Measurements from ENCODE around the gene YPEL2. TPM values are rescaled to one million over a fixed set of nuclear protein-coding genes. Genes with fewer than 3 reads are reported as not detected.
"Not testable (repeated sequence)": the region's sequence is repeated elsewhere in the genome, so short reads cannot be mapped to it uniquely, and the experiment has no call there.

The YPEL2 gene
- total RNA-seq, 1 donor from 2014 or later, result 21.9 TPM

DNA sequence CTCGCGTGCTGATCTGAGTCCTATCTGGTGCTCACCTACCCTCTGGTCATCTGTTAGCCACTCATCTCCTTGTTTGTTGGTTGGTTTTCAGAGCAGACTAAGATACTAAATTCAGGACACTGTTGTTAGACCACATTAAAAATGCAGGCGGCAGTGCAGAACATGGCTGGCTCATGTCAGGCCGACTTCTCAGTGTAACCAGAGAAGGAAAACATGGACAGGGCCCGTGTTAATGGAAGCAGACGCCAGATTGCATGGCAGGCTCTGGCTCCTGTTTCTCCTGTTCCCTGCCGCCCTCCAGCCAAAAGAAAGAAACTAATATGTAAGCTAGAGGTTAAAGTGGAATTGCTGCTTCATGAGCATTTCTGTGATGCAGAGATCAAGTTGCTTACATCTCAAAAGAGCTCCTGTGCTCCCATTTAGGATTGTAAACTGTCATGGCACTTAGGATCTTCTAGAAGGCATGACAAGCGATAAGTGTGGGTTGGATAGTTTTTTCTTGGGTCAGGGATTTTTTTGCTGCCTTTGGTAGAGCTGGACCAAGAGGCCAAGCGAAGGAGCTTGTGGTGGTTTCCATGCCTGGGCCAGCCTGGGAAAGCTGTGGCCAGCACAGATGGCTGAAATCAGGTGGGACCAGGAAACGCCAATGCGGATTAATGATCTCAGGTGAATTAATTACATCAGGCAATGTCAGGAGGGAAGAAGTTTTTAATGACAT lies 56.1 kb downstream of the YPEL2 start:
- Histone ChIP-seq H3K9me3 (ENCODE audit: control insufficient read depth in 3 of 3, low read length in 3 of 3) (no peaks in the 10 kb centered on the region), H3K27ac (ENCODE audit: low read depth, low read length) (peak overlapping the region; percentile 51), H3K4me1 (ENCODE audit: control insufficient read depth in 3 of 3, insufficient read depth in 3 of 3, low read length in 3 of 3) (peaks cover 34 to 44% (median 42%) of the 10 kb centered on the region in 3 donors), H3K9ac (ENCODE audit: low read depth in 1 of 3, low read length in 3 of 3) (peak overlapping the region in 2 of 3 donors; percentile 63 to 67), H3K4me3 (ENCODE audit: low read length in 3 of 3) (peak overlapping the region in 2 of 3 donors; percentile 14 to 18), H3K27me3 (ENCODE audit: control insufficient read depth in 3 of 3, insufficient read depth in 3 of 3, low read length in 3 of 3) (no peaks in the 10 kb centered on the region), H3K36me3 (ENCODE audit: control insufficient read depth in 3 of 3, insufficient read depth in 3 of 3, low read length in 3 of 3) (peaks cover 10 to 35% (median 34%) of the 10 kb centered on the region in 3 donors)

DNA sequence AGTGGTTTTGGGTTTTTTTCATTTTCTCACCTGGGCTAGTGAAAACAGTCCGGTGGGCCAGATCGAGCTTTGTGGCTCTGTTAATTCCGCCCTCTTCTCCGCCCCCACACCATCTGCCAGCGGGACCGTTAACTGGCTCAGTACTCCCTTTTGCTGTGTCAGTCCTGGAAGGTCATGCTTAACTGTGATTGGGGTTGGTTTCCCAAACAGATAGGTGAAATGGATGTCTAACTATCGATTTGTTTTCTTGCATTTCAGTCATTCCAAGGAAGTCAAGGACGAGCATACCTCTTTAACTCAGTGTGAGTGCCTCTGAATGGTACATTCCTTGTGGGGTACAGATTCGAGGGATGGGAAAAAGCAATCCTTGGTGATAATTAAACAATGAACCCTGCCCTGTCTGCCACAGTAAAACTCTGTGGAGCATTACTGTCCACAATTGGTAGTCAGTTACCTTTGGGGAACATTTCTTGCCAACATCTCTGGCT lies 56.7 kb downstream of the YPEL2 start:
- Histone ChIP-seq H3K4me3 (ENCODE audit: low read length in 3 of 3) (peak overlapping the region in 1 of 3 donors; percentile 40), H3K27ac (ENCODE audit: low read depth, low read length) (peak overlapping the region; percentile 51), H3K9ac (ENCODE audit: low read depth in 1 of 3, low read length in 3 of 3) (peak overlapping the region in 2 of 3 donors; percentile 21 to 55), H3K4me1 (ENCODE audit: control insufficient read depth in 3 of 3, insufficient read depth in 3 of 3, low read length in 3 of 3) (peaks cover 34 to 44% (median 42%) of the 10 kb centered on the region in 3 donors), H3K27me3 (ENCODE audit: control insufficient read depth in 3 of 3, insufficient read depth in 3 of 3, low read length in 3 of 3) (no peaks in the 10 kb centered on the region), H3K9me3 (ENCODE audit: control insufficient read depth in 3 of 3, low read length in 3 of 3) (no peaks in the 10 kb centered on the region), H3K36me3 (ENCODE audit: control insufficient read depth in 3 of 3, insufficient read depth in 3 of 3, low read length in 3 of 3) (peaks cover 10 to 40% (median 39%) of the 10 kb centered on the region in 3 donors)

DNA sequence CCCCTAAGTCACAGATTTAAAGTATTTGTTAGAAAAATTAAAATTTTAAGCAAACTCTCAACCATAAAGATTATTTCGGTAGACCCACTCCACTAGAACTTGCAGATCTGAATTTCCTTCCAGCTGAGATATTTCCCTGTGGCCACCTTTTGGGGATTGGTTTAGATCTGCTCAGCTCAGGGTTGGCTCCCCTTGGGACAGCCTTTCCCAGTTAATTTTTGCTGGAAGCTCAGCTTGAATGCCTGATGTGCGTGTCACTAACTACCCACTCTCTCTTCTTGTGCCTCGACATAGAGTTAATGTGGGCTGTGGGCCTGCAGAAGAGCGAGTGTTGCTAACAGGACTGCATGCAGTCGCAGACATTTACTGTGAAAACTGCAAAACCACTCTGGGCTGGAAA lies 57.6 kb downstream of the YPEL2 start:
- Histone ChIP-seq H3K4me1 (ENCODE audit: control insufficient read depth in 3 of 3, insufficient read depth in 3 of 3, low read length in 3 of 3) (peaks cover 34 to 39% (median 37%) of the 10 kb centered on the region in 3 donors), H3K27ac (ENCODE audit: low read depth, low read length) (peak overlapping the region; percentile 51)

DNA sequence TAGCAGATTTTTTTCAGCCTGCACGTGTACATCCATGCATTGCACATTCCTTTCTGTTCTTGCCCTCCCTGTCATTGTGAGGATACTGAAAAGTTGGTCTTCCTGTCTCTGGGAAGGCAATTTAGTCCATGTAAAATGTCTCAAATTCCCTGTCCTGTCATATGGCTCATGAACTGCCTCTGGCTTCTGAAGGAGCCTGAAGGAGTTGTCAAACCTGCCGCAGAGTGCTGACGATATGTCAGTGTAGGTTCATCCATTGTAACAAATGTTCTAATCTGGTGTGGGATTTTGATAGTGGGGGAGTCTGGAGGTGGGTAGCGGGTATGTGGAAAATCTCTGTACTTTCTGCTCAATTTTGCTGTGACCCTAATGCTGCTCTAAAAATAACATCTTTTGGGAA lies 59.6 kb downstream of the YPEL2 start:
- Histone ChIP-seq H3K4me1 (ENCODE audit: control insufficient read depth in 3 of 3, insufficient read depth in 3 of 3, low read length in 3 of 3) (peaks cover 30 to 37% (median 34%) of the 10 kb centered on the region in 3 donors), H3K27ac (ENCODE audit: low read depth, low read length) (no peak overlapping the region), H3K27me3 (ENCODE audit: control insufficient read depth in 3 of 3, insufficient read depth in 3 of 3, low read length in 3 of 3) (no peaks in the 10 kb centered on the region), H3K4me3 (ENCODE audit: low read length in 3 of 3) (no peak overlapping the region), H3K36me3 (ENCODE audit: control insufficient read depth in 3 of 3, insufficient read depth in 3 of 3, low read length in 3 of 3) (peaks cover 18 to 48% (median 47%) of the 10 kb centered on the region in 3 donors), H3K9me3 (ENCODE audit: control insufficient read depth in 3 of 3, low read length in 3 of 3) (no peaks in the 10 kb centered on the region), H3K9ac (ENCODE audit: low read depth in 1 of 3, low read length in 3 of 3) (no peak overlapping the region)

More for the DNA sequence above, 57.6 kb downstream of the YPEL2 start:
- Histone ChIP-seq H3K27me3 (ENCODE audit: control insufficient read depth in 3 of 3, insufficient read depth in 3 of 3, low read length in 3 of 3) (no peaks in the 10 kb centered on the region), H3K36me3 (ENCODE audit: control insufficient read depth in 3 of 3, insufficient read depth in 3 of 3, low read length in 3 of 3) (peaks cover 10 to 40% (median 39%) of the 10 kb centered on the region in 3 donors), H3K4me3 (ENCODE audit: low read length in 3 of 3) (no peak overlapping the region), H3K9me3 (ENCODE audit: control insufficient read depth in 3 of 3, low read length in 3 of 3) (no peaks in the 10 kb centered on the region), H3K9ac (ENCODE audit: low read depth in 1 of 3, low read length in 3 of 3) (peak overlapping the region in 1 of 3 donors; percentile 1)

DNA sequence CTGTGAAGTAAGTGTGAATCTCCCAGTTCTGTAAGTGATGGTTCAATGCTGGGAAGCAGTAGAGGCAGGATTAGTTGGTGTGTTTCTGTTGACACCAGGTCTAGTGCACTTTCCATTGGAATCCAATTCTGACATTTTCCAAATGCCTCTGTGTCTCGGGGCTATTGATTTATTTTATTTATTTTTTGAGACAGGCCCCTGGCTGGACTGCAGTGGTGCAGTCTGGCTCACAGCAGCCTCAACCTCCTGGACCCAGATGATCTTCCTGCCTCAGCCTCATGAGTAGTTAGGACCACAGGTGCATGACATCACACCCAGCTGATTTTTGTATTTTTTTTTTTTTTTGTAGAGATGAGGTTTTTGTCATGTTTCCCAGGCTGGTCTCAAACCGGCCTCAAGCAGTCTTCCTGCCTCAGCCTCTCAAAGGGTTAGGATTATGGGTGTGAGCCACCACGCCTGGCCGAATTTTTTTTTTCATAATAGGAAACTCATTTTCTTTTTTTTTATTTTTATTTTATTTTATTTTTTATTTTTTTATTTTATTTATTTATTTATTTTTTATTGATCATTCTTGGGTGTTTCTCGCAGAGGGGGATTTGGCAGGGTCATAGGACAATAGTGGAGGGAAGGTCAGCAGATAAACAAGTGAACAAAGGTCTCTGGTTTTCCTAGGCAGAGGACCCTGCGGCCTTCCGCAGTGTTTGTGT lies 61.7 kb downstream of the YPEL2 start:
- H3K4me3 ChIP-seq (ENCODE audit: low read length in 3 of 3), result no peak overlapping the region
- peaks cover 35 to 66% (median 63%) of the 10 kb centered on the region in 3 donors for H3K36me3 ChIP-seq (ENCODE audit: control insufficient read depth in 3 of 3, insufficient read depth in 3 of 3, low read length in 3 of 3)
- no peaks in the 10 kb centered on the region for H3K9me3 ChIP-seq (ENCODE audit: control insufficient read depth in 3 of 3, low read length in 3 of 3)
- no peak overlapping the region for H3K27ac ChIP-seq (ENCODE audit: low read depth, low read length)
- H3K9ac ChIP-seq (ENCODE audit: low read depth in 1 of 3, low read length in 3 of 3), result no peak overlapping the region
- no peaks in the 10 kb centered on the region for H3K27me3 ChIP-seq (ENCODE audit: control insufficient read depth in 3 of 3, insufficient read depth in 3 of 3, low read length in 3 of 3)
- H3K4me1 ChIP-seq (ENCODE audit: control insufficient read depth in 3 of 3, insufficient read depth in 3 of 3, low read length in 3 of 3), result peaks cover 14 to 17% (median 15%) of the 10 kb centered on the region in 3 donors

DNA sequence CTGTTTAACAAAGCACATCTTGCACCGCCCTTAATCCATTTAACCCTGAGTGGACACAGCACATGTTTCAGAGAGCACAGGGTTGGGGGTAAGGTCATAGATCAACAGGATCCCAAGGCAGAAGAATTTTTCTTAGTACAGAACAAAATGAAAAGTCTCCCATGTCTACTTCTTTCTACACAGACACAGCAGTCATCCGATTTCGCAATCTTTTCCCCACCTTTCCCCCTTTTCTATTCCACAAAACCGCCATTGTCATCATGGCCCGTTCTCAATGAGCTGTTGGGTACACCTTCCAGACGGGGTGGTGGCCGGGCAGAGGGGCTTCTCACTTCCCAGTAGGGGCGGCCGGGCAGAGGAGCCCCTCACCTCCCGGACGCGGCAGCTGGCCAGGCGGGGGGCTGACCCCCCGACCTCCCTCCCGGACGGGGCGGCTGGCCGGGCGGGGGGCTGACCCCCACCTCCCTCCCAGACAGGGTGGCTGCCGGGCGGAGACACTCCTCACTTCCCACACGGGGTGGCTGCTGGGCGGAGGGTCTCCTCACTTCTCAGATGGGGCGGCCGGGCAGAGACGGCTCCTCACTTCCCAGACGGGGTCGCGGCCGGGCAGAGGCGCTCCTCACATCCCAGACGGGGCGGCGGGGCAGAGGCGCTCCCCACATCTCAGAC lies 62.4 kb downstream of the YPEL2 start:
- not testable (repeated sequence) for H3K4me3 ChIP-seq (ENCODE audit: low read length in 3 of 3); H3K9me3 ChIP-seq (ENCODE audit: control insufficient read depth in 3 of 3, low read length in 3 of 3); H3K27ac ChIP-seq (ENCODE audit: low read depth, low read length); H3K27me3 ChIP-seq (ENCODE audit: control insufficient read depth in 3 of 3, insufficient read depth in 3 of 3, low read length in 3 of 3); H3K9ac ChIP-seq (ENCODE audit: low read depth in 1 of 3, low read length in 3 of 3)
- Histone ChIP-seq H3K36me3 (ENCODE audit: control insufficient read depth in 3 of 3, insufficient read depth in 3 of 3, low read length in 3 of 3) (peaks cover 38 to 69% (median 62%) of the 10 kb centered on the region in 3 donors), H3K4me1 (ENCODE audit: control insufficient read depth in 3 of 3, insufficient read depth in 3 of 3, low read length in 3 of 3) (peaks cover 7 to 11% (median 10%) of the 10 kb centered on the region in 3 donors)

DNA sequence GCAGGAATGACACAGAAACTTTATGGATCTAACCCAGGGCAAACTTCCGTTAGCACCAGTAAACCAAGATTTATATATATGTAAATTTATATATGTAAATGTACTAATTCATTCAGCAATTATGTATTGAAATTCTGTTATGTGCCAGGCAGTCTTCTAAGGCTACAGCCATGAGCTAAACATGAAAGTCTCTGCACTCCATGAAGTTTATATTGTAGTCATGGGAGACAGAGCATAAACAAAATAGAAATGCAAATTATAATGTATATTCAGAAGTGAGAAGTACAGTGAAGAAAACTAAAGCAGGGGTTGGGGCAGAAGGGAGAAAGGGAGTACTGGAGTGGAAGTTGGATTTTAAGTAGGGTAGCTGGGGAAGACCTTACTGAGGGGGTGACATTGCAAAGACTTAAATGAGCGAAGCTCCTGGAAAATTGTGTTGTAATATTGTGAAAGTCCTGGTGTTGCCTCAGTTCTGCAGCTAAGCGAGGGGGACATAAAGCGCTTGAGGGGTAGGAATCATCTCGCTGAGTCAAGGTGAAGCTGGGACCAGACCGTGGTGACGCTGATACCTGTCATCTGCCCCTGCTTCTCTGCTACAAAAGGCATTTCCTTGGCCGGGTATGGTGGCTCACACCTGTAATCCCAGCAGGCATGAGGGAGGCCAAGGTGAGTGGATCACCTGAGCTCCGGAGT lies 64.8 kb downstream of the YPEL2 start:
- Histone ChIP-seq H3K4me3 (ENCODE audit: low read length in 3 of 3) (no peak overlapping the region), H3K9ac (ENCODE audit: low read depth in 1 of 3, low read length in 3 of 3) (no peak overlapping the region), H3K27me3 (ENCODE audit: control insufficient read depth in 3 of 3, insufficient read depth in 3 of 3, low read length in 3 of 3) (no peaks in the 10 kb centered on the region), H3K36me3 (ENCODE audit: control insufficient read depth in 3 of 3, insufficient read depth in 3 of 3, low read length in 3 of 3) (peaks cover 35 to 52% (median 49%) of the 10 kb centered on the region in 3 donors), H3K4me1 (ENCODE audit: control insufficient read depth in 3 of 3, insufficient read depth in 3 of 3, low read length in 3 of 3) (peaks cover 7 to 20% (median 11%) of the 10 kb centered on the region in 3 donors), H3K27ac (ENCODE audit: low read depth, low read length) (no peak overlapping the region), H3K9me3 (ENCODE audit: control insufficient read depth in 3 of 3, low read length in 3 of 3) (no peaks in the 10 kb centered on the region)

DNA sequence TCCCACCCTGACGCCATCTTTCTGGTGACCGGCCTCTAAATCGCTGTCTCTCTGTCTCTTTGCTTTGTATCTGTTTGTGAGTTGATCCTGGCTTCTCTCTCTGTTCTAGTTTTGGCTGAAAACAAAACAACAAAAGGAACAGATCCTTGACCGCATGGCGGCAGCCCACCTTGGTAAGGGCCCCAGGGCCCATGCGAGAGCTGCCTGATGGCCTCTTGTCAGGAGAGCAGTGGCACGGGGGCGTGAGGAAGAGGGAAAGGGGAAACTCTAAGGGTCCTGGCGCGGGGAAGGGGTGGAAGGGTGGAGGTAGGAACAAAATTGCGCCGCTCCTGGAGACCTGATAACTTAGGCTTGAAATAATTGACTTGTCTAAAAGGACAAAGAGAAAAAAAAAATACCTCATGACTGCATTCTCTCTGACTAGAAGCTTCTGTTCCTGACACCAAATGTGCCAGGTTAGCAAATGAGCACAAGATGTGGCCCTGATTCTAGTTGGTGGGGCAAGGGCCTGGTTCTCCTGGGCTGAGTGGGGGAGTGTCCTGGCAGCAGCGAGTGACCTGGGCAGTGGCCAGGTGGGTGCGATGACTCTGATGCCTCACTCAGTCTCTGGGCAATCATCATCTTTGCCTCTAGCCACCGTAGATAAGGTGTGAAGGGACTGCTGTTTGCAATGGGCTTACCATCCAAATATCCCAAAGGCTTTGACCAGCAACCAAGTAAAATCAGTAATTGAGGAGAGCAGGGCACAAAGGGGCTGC lies 66.0 kb downstream of the YPEL2 start:
- peaks cover 7 to 20% (median 11%) of the 10 kb centered on the region in 3 donors for H3K4me1 ChIP-seq (ENCODE audit: control insufficient read depth in 3 of 3, insufficient read depth in 3 of 3, low read length in 3 of 3)
- H3K27ac ChIP-seq (ENCODE audit: low read depth, low read length), result peak overlapping the region; percentile 8
- peaks cover 35 to 48% (median 46%) of the 10 kb centered on the region in 3 donors for H3K36me3 ChIP-seq (ENCODE audit: control insufficient read depth in 3 of 3, insufficient read depth in 3 of 3, low read length in 3 of 3)
- no peak overlapping the region for H3K4me3 ChIP-seq (ENCODE audit: low read length in 3 of 3)
- no peaks in the 10 kb centered on the region for H3K9me3 ChIP-seq (ENCODE audit: control insufficient read depth in 3 of 3, low read length in 3 of 3)
- no peaks in the 10 kb centered on the region for H3K27me3 ChIP-seq (ENCODE audit: control insufficient read depth in 3 of 3, insufficient read depth in 3 of 3, low read length in 3 of 3)
- no peak overlapping the region for H3K9ac ChIP-seq (ENCODE audit: low read depth in 1 of 3, low read length in 3 of 3)

DNA sequence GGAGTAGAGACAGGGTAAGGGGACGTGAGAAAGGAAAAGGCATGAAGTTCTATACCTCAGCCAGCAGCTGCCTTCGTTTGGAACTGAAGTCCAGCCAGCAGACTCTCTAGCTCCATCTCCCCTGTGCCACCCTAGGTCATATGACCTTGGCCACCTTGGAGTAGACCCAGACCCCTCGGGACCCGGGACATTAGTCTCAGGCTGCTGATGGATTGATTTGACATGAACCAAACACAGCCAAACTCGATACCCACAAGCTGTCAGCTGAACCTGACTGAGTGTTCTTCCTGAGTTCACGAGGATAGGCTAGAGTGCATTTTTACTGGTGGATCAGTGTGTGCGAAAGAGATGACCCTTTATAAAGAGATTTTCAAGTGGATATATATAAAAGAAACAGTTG lies 68.5 kb downstream of the YPEL2 start:
- peak overlapping the region; percentile 56 for H3K27ac ChIP-seq (ENCODE audit: low read depth, low read length)

More for the DNA sequence above, 68.5 kb downstream of the YPEL2 start:
- Histone ChIP-seq H3K9ac (ENCODE audit: low read depth in 1 of 3, low read length in 3 of 3) (peak overlapping the region in 1 of 3 donors; percentile 25), H3K36me3 (ENCODE audit: control insufficient read depth in 3 of 3, insufficient read depth in 3 of 3, low read length in 3 of 3) (peaks cover 34 to 55% (median 53%) of the 10 kb centered on the region in 3 donors), H3K27me3 (ENCODE audit: control insufficient read depth in 3 of 3, insufficient read depth in 3 of 3, low read length in 3 of 3) (no peaks in the 10 kb centered on the region), H3K4me1 (ENCODE audit: control insufficient read depth in 3 of 3, insufficient read depth in 3 of 3, low read length in 3 of 3) (peaks cover 7 to 23% (median 11%) of the 10 kb centered on the region in 3 donors), H3K9me3 (ENCODE audit: control insufficient read depth in 3 of 3, low read length in 3 of 3) (no peaks in the 10 kb centered on the region), H3K4me3 (ENCODE audit: low read length in 3 of 3) (no peak overlapping the region)

All from skeletal muscle tissue (tissue), 4 donors.